H1 (cell line): ENCODE results near the gene MEST. TPM values are rescaled to one million over a fixed set of nuclear protein-coding genes. Genes with fewer than 3 reads are reported as not detected.

Experiments used
- CTCF ChIA-PET: fragments of 300-600 bp; sonication (Branson Sonifier 250); formaldehyde crosslinking; loops from one replicate; lab custom pipeline; 2021; ENCODE audit not compliant: partially characterized antibody; lab: Charles Lee
- POLR2A ChIA-PET: fragments of 300-600 bp; sonication (Branson Sonifier 250); formaldehyde crosslinking; loops from one replicate; lab custom pipeline; 2021; ENCODE audit warnings: inconsistent platforms; ENCODE audit not compliant: partially characterized antibody; lab: Charles Lee
- DNase-seq, 2 experiments: peaks; one replicate each; pipeline versions ENCODE4 v3.0.0 to v3.0.0-alpha.2; 2010 to 2022; ENCODE audit warnings: low spot score in 2 of 2, low read depth in 1 of 2, mixed read lengths in 1 of 2
- FAIRE-seq: peaks from 2 replicates; lab custom pipeline; 2011; peaks lifted over from hg19 to GRCh38; lab: Jason Lieb, UNC
- H2AFZ ChIP-seq: 2 replicates; pipeline ENCODE4 v1.8.1; 2012; ENCODE audit warnings: low read length, inconsistent platforms
- H2AK5ac ChIP-seq: 2 replicates; pipeline ENCODE4 v1.6.1; 2013; ENCODE audit warnings: low read depth, low read length
- H2BK120ac ChIP-seq: replicated peaks from 2 replicates; pipeline ENCODE3; 2013; ENCODE audit warnings: low read depth, low read length, inconsistent platforms
- H2BK12ac ChIP-seq: 2 replicates; pipeline ENCODE4 v1.6.1; 2013; ENCODE audit warnings: low read depth, low read length
- H2BK15ac ChIP-seq: 2 replicates; pipeline ENCODE4 v1.6.1; 2013; ENCODE audit warnings: low read length
- H2BK20ac ChIP-seq: 2 replicates; pipeline ENCODE4 v1.6.1; 2013; ENCODE audit warnings: low read length
- H2BK5ac ChIP-seq: 2 replicates; pipeline ENCODE4 v1.6.1; 2013; ENCODE audit warnings: low read depth, low read length
- H3K14ac ChIP-seq: 2 replicates; pipeline ENCODE4 v1.6.1; 2013; ENCODE audit warnings: inconsistent platforms; ENCODE audit not compliant: insufficient read length
- H3K18ac ChIP-seq: 2 replicates; pipeline ENCODE4 v1.6.1; 2013; ENCODE audit warnings: low read length; ENCODE audit errors: extremely low read depth
- H3K23ac ChIP-seq: 2 replicates; pipeline ENCODE4 v1.6.1; 2013; ENCODE audit warnings: inconsistent platforms; ENCODE audit not compliant: insufficient read length
- H3K23me2 ChIP-seq: 2 replicates; pipeline ENCODE4 v1.6.1; 2013; ENCODE audit warnings: low read depth, low read length
- H3K27ac ChIP-seq: 2 replicates; pipeline ENCODE4 v1.6.1; 2011; ENCODE audit warnings: low read depth, low read length, inconsistent platforms
- H3K27me3 ChIP-seq, 4 experiments: replicated peaks in 1 of 4; 1 replicate in 1 of 4; 2 replicates in 3 of 4; pipeline versions ENCODE4 v1.6.1 to v1.8.1; 2011 to 2013; ENCODE audit warnings: low read length in 3 of 4, mild to moderate bottlenecking in 3 of 4, inconsistent platforms in 2 of 4, mixed read lengths in 2 of 4, moderate library complexity in 1 of 4; ENCODE audit not compliant: control insufficient read depth in 3 of 4, insufficient read depth in 3 of 4; ENCODE audit errors: extremely low read depth in 1 of 4
- H3K36me3 ChIP-seq, 4 experiments: 2 replicates each; pipeline versions ENCODE4 v1.6.1 to v1.8.1; 2011 to 2013; ENCODE audit warnings: mild to moderate bottlenecking in 4 of 4, low read length in 3 of 4, moderate library complexity in 2 of 4, control low read depth in 1 of 4, inconsistent platforms in 1 of 4; ENCODE audit not compliant: insufficient read depth in 4 of 4, control insufficient read depth in 2 of 4
- H3K4ac ChIP-seq: replicated peaks from 2 replicates; pipeline ENCODE3; 2013; ENCODE audit warnings: low read length, low read depth, mixed read lengths, inconsistent platforms; ENCODE audit not compliant: insufficient read length
- H3K4me1 ChIP-seq, 4 experiments: replicated peaks in 1 of 4; 1 replicate in 1 of 4; 2 replicates in 3 of 4; pipeline versions ENCODE4 v1.6.1 to v1.8.1; 2011 to 2013; ENCODE audit warnings: low read length in 3 of 4, inconsistent platforms in 2 of 4, mixed read lengths in 1 of 4; ENCODE audit not compliant: insufficient read depth in 4 of 4, control insufficient read depth in 3 of 4
- H3K4me2 ChIP-seq, 2 experiments: 2 replicates each; pipeline versions ENCODE4 v1.6.1 to v1.8.1; 2011 to 2013; ENCODE audit warnings: low read depth in 2 of 2, low read length in 2 of 2, control low read depth in 1 of 2, inconsistent platforms in 1 of 2, mild to moderate bottlenecking in 1 of 2; ENCODE audit not compliant: insufficient read depth in 1 of 2
- H3K4me3 ChIP-seq, 4 experiments: fragments of 200-600, 300-600 bp in 1 of 4; sonication (generic), shearing (Covaris generic), sonication (Bioruptor Twin) in 1 of 4; 2 replicates each; pipeline versions ENCODE4 v1.5.1 to v1.8.1; 2011 to 2016; ENCODE audit warnings: low read length in 4 of 4, low read depth in 3 of 4, control low read depth in 2 of 4, inconsistent platforms in 2 of 4, mild to moderate bottlenecking in 2 of 4, mixed read lengths in 1 of 4, moderate library complexity in 1 of 4; ENCODE audit not compliant: insufficient read depth in 2 of 4; ENCODE audit errors: extremely low read depth in 1 of 4
- H3K56ac ChIP-seq: replicated peaks from 2 replicates; pipeline ENCODE3; 2013; ENCODE audit warnings: low read depth, mild to moderate bottlenecking, mixed read lengths, low read length, inconsistent platforms; ENCODE audit not compliant: insufficient read length
- H3K79me1 ChIP-seq: 2 replicates; pipeline ENCODE4 v1.6.1; 2013; ENCODE audit warnings: low read depth, low read length, control low read depth
- H3K79me2 ChIP-seq, 2 experiments: 2 replicates each; pipeline versions ENCODE4 v1.6.1 to v1.8.1; 2012 to 2013; ENCODE audit warnings: low read length in 2 of 2, mild to moderate bottlenecking in 2 of 2, inconsistent platforms in 1 of 2; ENCODE audit not compliant: insufficient read depth in 2 of 2, control insufficient read depth in 1 of 2
- H3K9ac ChIP-seq, 4 experiments: replicated peaks in 1 of 4; 1 replicate in 1 of 4; 2 replicates in 3 of 4; pipeline versions ENCODE4 v1.6.1 to v1.8.1; 2011 to 2013; ENCODE audit warnings: low read depth in 3 of 4, low read length in 3 of 4, control low read depth in 2 of 4, mild to moderate bottlenecking in 2 of 4, moderate library complexity in 2 of 4, inconsistent platforms in 1 of 4; ENCODE audit errors: extremely low read depth in 1 of 4
- H3K9me3 ChIP-seq, 2 experiments: 2 replicates each; pipeline versions ENCODE4 v1.6.1 to v1.8.1; 2012 to 2013; ENCODE audit warnings: mild to moderate bottlenecking in 2 of 2, moderate library complexity in 2 of 2, control low read depth in 1 of 2, inconsistent platforms in 1 of 2, low read depth in 1 of 2, low read length in 1 of 2, mixed read lengths in 1 of 2; ENCODE audit not compliant: insufficient read depth in 2 of 2
- H4K20me1 ChIP-seq, 2 experiments: replicated peaks in 1 of 2; 2 replicates each; pipeline versions ENCODE3 to v1.8.1; 2011 to 2013; ENCODE audit warnings: inconsistent platforms in 2 of 2, low read length in 2 of 2, mild to moderate bottlenecking in 1 of 2; ENCODE audit not compliant: insufficient read depth in 2 of 2, control insufficient read depth in 1 of 2
- H4K5ac ChIP-seq: 2 replicates; pipeline ENCODE4 v1.6.1; 2013; ENCODE audit warnings: low read length, low read depth, mixed read lengths, inconsistent platforms; ENCODE audit not compliant: insufficient read length
- H4K8ac ChIP-seq: 2 replicates; pipeline ENCODE4 v1.8.0; 2013; ENCODE audit warnings: mild to moderate bottlenecking, moderate library complexity, low read length, inconsistent platforms; ENCODE audit not compliant: insufficient read depth; ENCODE audit errors: extremely low read depth
- H4K91ac ChIP-seq: replicated peaks from 2 replicates; pipeline ENCODE3; 2013; ENCODE audit warnings: low read length, mixed read lengths, inconsistent platforms; ENCODE audit not compliant: insufficient read length
- ASH2L ChIP-seq: fragments of 200-600, 300-600 bp; sonication (generic); IDR thresholded peaks from one replicate; pipeline ENCODE4 v1.7.1; 2017; ENCODE audit warnings: low read length
- ATF2 ChIP-seq: IDR thresholded peaks from 2 replicates; pipeline ENCODE4 v1.6.1; 2012; ENCODE audit warnings: low read length, inconsistent platforms
- CREB1 ChIP-seq: IDR thresholded peaks from 2 replicates; pipeline ENCODE4 v1.6.1; 2012; ENCODE audit warnings: inconsistent platforms
- E2F6 ChIP-seq: IDR thresholded peaks from 2 replicates; pipeline ENCODE4 v1.6.1; 2012; ENCODE audit warnings: inconsistent platforms
- JUN ChIP-seq: IDR thresholded peaks from 2 replicates; pipeline ENCODE4 v1.6.1; 2011; ENCODE audit warnings: low read depth, mild to moderate bottlenecking, improper control_type of control experiment, low read length
- KDM4A ChIP-seq: IDR thresholded peaks from one replicate; pipeline ENCODE4 v1.7.1; 2012; ENCODE audit warnings: low read depth, mild to moderate bottlenecking, moderate library complexity, low read length, inconsistent platforms; ENCODE audit not compliant: severe bottlenecking
- NANOG ChIP-seq: IDR thresholded peaks from 2 replicates; pipeline ENCODE4 v1.6.1; 2011; ENCODE audit warnings: low read length, low read depth, mild to moderate bottlenecking, inconsistent platforms; ENCODE audit not compliant: insufficient read depth, poor library complexity, severe bottlenecking
- RAD21 ChIP-seq, 2 experiments: IDR thresholded peaks in 1 of 2; conservative IDR thresholded peaks in 1 of 2; 2 replicates each; pipeline ENCODE4 v1.6.1; 2011; ENCODE audit warnings: low read depth in 2 of 2, low read length in 2 of 2, improper control_type of control experiment in 1 of 2, inconsistent platforms in 1 of 2, mild to moderate bottlenecking in 1 of 2, moderate library complexity in 1 of 2
- SUZ12 ChIP-seq: fragments of 200-600 bp; sonication (generic); IDR thresholded peaks from 2 replicates; pipeline ENCODE4 v1.6.1; 2012; ENCODE audit warnings: mild to moderate bottlenecking, inconsistent platforms, low read length, moderate library complexity, mixed read lengths
- USF2 ChIP-seq: IDR thresholded peaks from 2 replicates; pipeline ENCODE4 v1.6.1; 2011; ENCODE audit warnings: low read length, improper control_type of control experiment
- WGBS, 2 experiments: shearing (Covaris generic) in 1 of 2; methylation state at CpG; one replicate each; pipeline versions ENCODE4 v1.1.6 to v1.1.7; 2013 to 2015; ENCODE audit warnings: low lambda C conversion rate in 2 of 2, mixed read lengths in 2 of 2, inconsistent platforms in 1 of 2, low coverage in 1 of 2, missing lambda C conversion rate in 1 of 2; ENCODE audit not compliant: insufficient replicate concordance in 2 of 2, insufficient coverage in 1 of 2, insufficient read length in 1 of 2; ENCODE audit errors: extremely low coverage in 1 of 2, missing lambda C conversion rate in 1 of 2; 5-methylcytosine and 5-hydroxymethylcytosine counted together
- polyA plus RNA-seq, 7 experiments: library from polyadenylated mRNA; depleted of rRNA in 3 of 7; stranded (reverse) in 5 of 7; unstranded in 2 of 7; fragments of >200 nt in 5 of 7; fragments of 200-250 nt in 2 of 7; gene quantifications; 1 replicate in 5 of 7; 2 replicates in 1 of 7; 4 replicates in 1 of 7; pipeline versions ENCODE4 v1.2.1 to v1.2.3, GENCODE V29; 2011 to 2013; ENCODE audit warnings: missing spikeins in 2 of 7, mixed read lengths in 2 of 7
- total RNA-seq: library from RNA; stranded (reverse); fragmentation: NEBNext Ultra II Directional; extraction: Animal tissue kit (Norgen Biotek cat#: 25700); gene quantifications from 2 replicates; pipeline ENCODE4 v1.2.1, GENCODE V29; 2021

The MEST gene
- total and polyA plus RNA-seq, 2 of the 8 experiments (the other 6 are each of a cell fraction or from before 2014, with no cell fraction given): 176 to 269 TPM

GRCh38 chr7:130471974-130472373, 19.9 kb upstream of the MEST start:
- no peak overlapping the region for H2AFZ ChIP-seq
- no peaks in the 10 kb centered on the region for H3K9me3 ChIP-seq
- no peak overlapping the region for H4K5ac ChIP-seq
- DNase-seq: no peak
- peaks cover 0 to 3% (median 0%) of the 10 kb centered on the region in 4 experiments; a peak in 2 of 7 replicates for H3K4me1 ChIP-seq
- no peak overlapping the region for H4K8ac ChIP-seq
- no peaks in the 10 kb centered on the region for H3K79me1 ChIP-seq
- WGBS, 2 experiments: 88% methylated on average over 2 of the region's 2 CpGs; no CpG with 5 or more reads in 1 of the 2 experiments
- H3K27ac ChIP-seq: no peak overlapping the region
- POLR2A ChIA-PET: no interaction called here
- H2BK15ac ChIP-seq: no peak overlapping the region
- H2BK120ac ChIP-seq: no peak overlapping the region
- FAIRE-seq: no peak
- no peaks in the 10 kb centered on the region for H3K79me2 ChIP-seq
- H3K14ac ChIP-seq: no peak overlapping the region
- no peak overlapping the region for H2AK5ac ChIP-seq
- CTCF ChIA-PET: interaction anchor here (0.6 to 0.9 kb wide), 2 partner anchors 15 to 1608 kb away, joined by 3 read pairs; no protein-coding TSS in a partner anchor
- no peaks in the 10 kb centered on the region for H4K20me1 ChIP-seq
- H3K9ac ChIP-seq: no peak overlapping the region
- H3K4ac ChIP-seq: no peak overlapping the region
- H4K91ac ChIP-seq: no peak overlapping the region
- no peaks in the 10 kb centered on the region for H3K36me3 ChIP-seq
- H3K56ac ChIP-seq: no peak overlapping the region
- H3K4me2 ChIP-seq: no peak overlapping the region
- H2BK5ac ChIP-seq: no peak overlapping the region
- no peak overlapping the region for H3K23ac ChIP-seq
- H3K18ac ChIP-seq: no peak overlapping the region
- no peaks in the 10 kb centered on the region for H3K27me3 ChIP-seq
- H2BK20ac ChIP-seq: no peak overlapping the region
- H2BK12ac ChIP-seq: no peak overlapping the region
- H3K4me3 ChIP-seq: no peak overlapping the region
- no peaks in the 10 kb centered on the region; the same call in 1 of the 2 replicates for H3K23me2 ChIP-seq
- no peak for TF ChIP-seq CREB1
- no peak for TF ChIP-seq JUN
- no peak for TF ChIP-seq SUZ12
- TF ChIP-seq ASH2L: no peak
- no peak for TF ChIP-seq USF2
- TF ChIP-seq KDM4A: no peak
- TF ChIP-seq RAD21 (IDR thresholded peaks at IDR 0.05 in 1 of 2, conservative IDR thresholded peaks at IDR 0.05 in 1 of 2; ENCODE audit: low read depth in 2 of 2, low read length in 2 of 2): no peak
- no peak for TF ChIP-seq E2F6
- TF ChIP-seq NANOG: no peak
- TF ChIP-seq ATF2: no peak
